Endothelial cell of umbilical vein (primary cell): Measurements from ENCODE around the gene CXCL3. TPM values are rescaled to one million over a fixed set of nuclear protein-coding genes. Genes with fewer than 3 reads are reported as not detected.

Experiments used
- BruUV-seq: library from RNA; stranded (reverse); fragments of 400-500 nt; replicated peaks from 2 replicates; lab custom pipeline; 2021; lab: Mats Ljungman, UMichigan
- CTCF ChIA-PET: fragments of 300-600, 350-600 bp; sonication (Branson Sonifier 250); formaldehyde crosslinking; loops from one replicate; lab custom pipeline; 2021; ENCODE audit warnings: antibody characterized with exemption, inconsistent platforms; lab: Charles Lee
- POLR2A ChIA-PET: fragments of 300-600, 350-600 bp; sonication (Branson Sonifier 250); formaldehyde crosslinking; loops from one replicate; lab custom pipeline; 2021; ENCODE audit warnings: antibody characterized with exemption, inconsistent platforms; lab: Charles Lee
- DNase-seq: peaks from one replicate; pipeline ENCODE4 v3.0.0-alpha.2; 2011; ENCODE audit warnings: low read depth, low spot score
- FAIRE-seq: peaks from 2 replicates; lab custom pipeline; 2011; peaks lifted over from hg19 to GRCh38; lab: Jason Lieb, UNC
- H2AFZ ChIP-seq: 2 replicates; pipeline ENCODE4 v1.6.0; 2012; ENCODE audit warnings: low read depth, low read length, control low read depth, inconsistent platforms
- H3K27ac ChIP-seq: 2 replicates; pipeline ENCODE4 v1.5.1; 2011; ENCODE audit warnings: low read depth, mild to moderate bottlenecking, control low read depth, low read length, moderate library complexity; ENCODE audit not compliant: insufficient read depth
- H3K27me3 ChIP-seq, 2 experiments: 2 replicates each; pipeline versions ENCODE4 v1.6.0 to v1.6.1; 2011; ENCODE audit warnings: low read length in 2 of 2, mixed read lengths in 1 of 2; ENCODE audit not compliant: control insufficient read depth in 2 of 2, insufficient read depth in 2 of 2
- H3K36me3 ChIP-seq, 2 experiments: 2 replicates in 1 of 2; 3 replicates in 1 of 2; pipeline ENCODE4 v1.5.1; 2011; ENCODE audit warnings: low read length in 2 of 2, mild to moderate bottlenecking in 1 of 2, moderate library complexity in 1 of 2; ENCODE audit not compliant: control insufficient read depth in 2 of 2, insufficient read depth in 2 of 2; ENCODE audit errors: extremely low read depth in 1 of 2
- H3K4me1 ChIP-seq: 3 replicates; pipeline ENCODE4 v1.5.1; 2011; ENCODE audit warnings: mild to moderate bottlenecking, low read length; ENCODE audit not compliant: control insufficient read depth, insufficient read depth; ENCODE audit errors: extremely low read depth
- H3K4me2 ChIP-seq: 2 replicates; pipeline ENCODE4 v1.6.1; 2011; ENCODE audit warnings: low read length, control low read depth, mixed read lengths; ENCODE audit not compliant: insufficient read depth
- H3K4me3 ChIP-seq, 3 experiments: fragments of 200-600 bp in 1 of 3; sonication (generic), shearing (Covaris generic) in 1 of 3; replicated peaks in 1 of 3; 2 replicates each; pipeline ENCODE4 v1.5.1; 2011 to 2016; ENCODE audit warnings: control low read depth in 3 of 3, low read length in 3 of 3, mild to moderate bottlenecking in 2 of 3, inconsistent platforms in 1 of 3, low read depth in 1 of 3, moderate library complexity in 1 of 3; ENCODE audit not compliant: insufficient read depth in 1 of 3
- H3K79me2 ChIP-seq: 2 replicates; pipeline ENCODE4 v1.6.0; 2012; ENCODE audit warnings: low read length, inconsistent platforms; ENCODE audit not compliant: control insufficient read depth, insufficient read depth
- H3K9ac ChIP-seq: replicated peaks from 2 replicates; pipeline ENCODE3; 2011; ENCODE audit warnings: low read length, control low read depth; ENCODE audit not compliant: insufficient read depth; ENCODE audit errors: extremely low read depth
- H3K9me1 ChIP-seq: replicated peaks from 3 replicates; pipeline ENCODE4 v1.6.0; 2011; ENCODE audit warnings: mild to moderate bottlenecking, low read length; ENCODE audit not compliant: control insufficient read depth, insufficient read depth; ENCODE audit errors: extremely low read depth
- H3K9me3 ChIP-seq: replicated peaks from 2 replicates; pipeline ENCODE4 v1.5.1; 2012; ENCODE audit warnings: low read length, inconsistent platforms; ENCODE audit not compliant: control insufficient read depth, insufficient read depth
- H4K20me1 ChIP-seq: replicated peaks from 2 replicates; pipeline ENCODE3; 2011; ENCODE audit warnings: mild to moderate bottlenecking, low read length; ENCODE audit not compliant: control insufficient read depth, insufficient read depth; ENCODE audit errors: extremely low read depth
- CTCF ChIP-seq, 2 donors: IDR thresholded peaks; 1 replicate in 1 of 2; 2 replicates in 1 of 2; pipeline ENCODE4 v1.5.1; 2011; ENCODE audit warnings: low read length in 2 of 2, mild to moderate bottlenecking in 2 of 2, moderate library complexity in 2 of 2, control low read depth in 1 of 2, inconsistent platforms in 1 of 2, low read depth in 1 of 2; ENCODE audit not compliant: insufficient read depth in 1 of 2; ENCODE audit errors: extremely low read depth in 1 of 2
- EZH2 ChIP-seq: IDR thresholded peaks from 2 replicates; pipeline ENCODE4 v1.6.1; 2012; ENCODE audit warnings: borderline replicate concordance, low read depth, mild to moderate bottlenecking, moderate library complexity, low read length, inconsistent platforms; ENCODE audit not compliant: severe bottlenecking
- FOS ChIP-seq: IDR thresholded peaks from 2 replicates; pipeline ENCODE4 v1.6.1; 2011; ENCODE audit warnings: mild to moderate bottlenecking, low read length, moderate library complexity, borderline replicate concordance; ENCODE audit not compliant: insufficient read depth
- GATA2 ChIP-seq: IDR thresholded peaks from 2 replicates; pipeline ENCODE4 v1.7.0; 2011; ENCODE audit warnings: low read depth, mild to moderate bottlenecking, moderate library complexity, mixed read lengths, low read length; ENCODE audit not compliant: insufficient read length, insufficient read depth
- JUN ChIP-seq: IDR thresholded peaks from 2 replicates; pipeline ENCODE4 v1.6.1; 2011; ENCODE audit warnings: borderline replicate concordance, low read depth; ENCODE audit not compliant: insufficient read length, insufficient read depth
- MAX ChIP-seq: IDR thresholded peaks from 2 replicates; pipeline ENCODE4 v1.6.1; 2011; ENCODE audit not compliant: insufficient read depth, insufficient read length
- MYC ChIP-seq: IDR thresholded peaks from one replicate; pipeline ENCODE4 v1.6.1; 2011; ENCODE audit warnings: mild to moderate bottlenecking, low read depth, low read length
- POLR2A ChIP-seq: IDR thresholded peaks from 2 replicates; pipeline ENCODE4 v1.6.1; 2012; ENCODE audit warnings: low read depth, mild to moderate bottlenecking, control low read depth, low read length
- POLR2AphosphoS5 ChIP-seq: IDR thresholded peaks from 2 replicates; pipeline ENCODE4 v1.6.1; 2012; ENCODE audit warnings: low read depth, mild to moderate bottlenecking, control low read depth, low read length, moderate library complexity; ENCODE audit not compliant: insufficient read depth
- dilution Hi-C: fragments of 300-500 bp; cut with MboI; formaldehyde crosslinking; loops from one replicate; pipeline ENCODE4 v1.15.0; 2019; ENCODE audit warnings: low sequenced_read_pairs; ENCODE audit not compliant: extremely low pct_ligation_motif_present
- intact Hi-C: fragments of 100-400 bp; cut with micrococcal nuclease; formaldehyde crosslinking; loops from one replicate; pipeline ENCODE4 v1.10.0; 2022
- polyA plus RNA-seq, 4 experiments: library from polyadenylated mRNA; depleted of rRNA in 3 of 4; stranded (reverse) in 3 of 4; unstranded in 1 of 4; fragments of >200 nt; gene quantifications; 2 replicates each; pipeline versions ENCODE4 v1.2.1 to v1.2.3, GENCODE V29; 2011 to 2012; ENCODE audit warnings: missing spikeins in 1 of 4
- total RNA-seq: library from RNA; stranded (reverse); gene quantifications from 2 replicates; pipeline ENCODE4 v1.2.3, GENCODE V29; 2021

CXCL3 gene
- total and polyA plus RNA-seq, 2 donors (not counting 3 experiments of a cell fraction or from before 2014, with no cell fraction given), result 1.1 to 1.3 TPM

- Histone ChIP-seq H3K4me3 (no peak overlapping the region), H3K36me3 (no peaks in the 10 kb centered on the region), H3K4me2 (no peak overlapping the region), H3K9me3 (no peaks in the 10 kb centered on the region), H3K79me2 (no peaks in the 10 kb centered on the region), H3K9me1 (no peaks in the 10 kb centered on the region), H3K9ac (no peak overlapping the region), H3K27ac (no peak overlapping the region), H3K4me1 (peaks cover 10% of the 10 kb centered on the region), H4K20me1 (no peaks in the 10 kb centered on the region), H2AFZ (no peak overlapping the region), H3K27me3 (no peaks in the 10 kb centered on the region)
- FAIRE-seq, result no peak
- no TSS peak for BruUV-seq
- dilution Hi-C loops (no loop called here), intact Hi-C loops (no loop called here)
- no peak for TF ChIP-seq MAX
- no peak for TF ChIP-seq MYC
- no peak for TF ChIP-seq FOS
- no peak for TF ChIP-seq GATA2
- TF ChIP-seq POLR2AphosphoS5, result no peak
- no peak for TF ChIP-seq EZH2
- TF ChIP-seq JUN, result no peak
- TF ChIP-seq POLR2A, result no peak
- no peak for TF ChIP-seq CTCF (IDR thresholded peaks at IDR 0.05; ENCODE audit: extremely low read depth in 1 of 2, insufficient read depth in 1 of 2, low read depth in 1 of 2, low read length in 2 of 2)
- no peak for DNase-seq
- ChIA-PET CTCF (interaction anchor here (2.0 kb wide), 1 partner anchor 134 kb away, joined by 14 read pairs; no protein-coding TSS in a partner anchor), POLR2A (no interaction called here)
These were observed 38.2 kb downstream of the CXCL3 start for GRCh38 chr4:74000301-74000700.
